BJ (cell line): ENCODE measurements around the gene CEP131. TPM values are rescaled to one million over a fixed set of nuclear protein-coding genes. Genes with fewer than 3 reads are reported as not detected.

ENCODE experiments used
- CTCF ChIA-PET: fragments of 350-600 bp; formaldehyde crosslinking; extraction: SDS; loops from one replicate; lab custom pipeline; 2021; ENCODE audit warnings: antibody characterized with exemption, inconsistent platforms; lab: Yijun Ruan, JAX
- POLR2A ChIA-PET: fragments of 300-600 bp; sonication (Branson Sonifier 250); formaldehyde crosslinking; extraction: SDS; loops from one replicate; lab custom pipeline; 2021; ENCODE audit warnings: antibody characterized with exemption; lab: Charles Lee
- DNase-seq: peaks from one replicate; pipeline ENCODE4 v3.0.0-alpha.2; 2011; ENCODE audit warnings: low read depth
- H3K27me3 ChIP-seq: 2 replicates; pipeline ENCODE4 v1.6.0; 2011; ENCODE audit warnings: low read length; ENCODE audit not compliant: control insufficient read depth, insufficient read depth
- H3K36me3 ChIP-seq: 2 replicates; pipeline ENCODE4 v1.5.1; 2011; ENCODE audit warnings: low read length; ENCODE audit not compliant: control insufficient read depth, insufficient read depth
- H3K4me3 ChIP-seq: 2 replicates; pipeline ENCODE4 v1.5.1; 2011; ENCODE audit warnings: low read depth, mild to moderate bottlenecking, control low read depth, low read length
- CTCF ChIP-seq: IDR thresholded peaks from 2 replicates; pipeline ENCODE4 v1.5.1; 2011; ENCODE audit warnings: low read depth, mild to moderate bottlenecking, control low read depth, inconsistent platforms, low read length, moderate library complexity; ENCODE audit not compliant: insufficient read depth
- polyA plus RNA-seq: library from polyadenylated mRNA; depleted of rRNA; stranded (reverse); fragments of >200 nt; gene quantifications from 2 replicates; pipeline ENCODE4 v1.2.3, GENCODE V29; 2011

CEP131 gene
- polyA plus RNA-seq, 1 experiment: 4.9 TPM

- TF ChIP-seq CTCF: no peak
- Histone ChIP-seq H3K36me3 (no peaks in the 10 kb centered on the region; the same call in 1 of the 2 replicates), H3K4me3 (no peak overlapping the region), H3K27me3 (no peaks in the 10 kb centered on the region)
- ChIA-PET CTCF (interaction anchor here (1.7 kb wide), 1 partner anchor 76 kb away, joined by 4 read pairs; no protein-coding TSS in a partner anchor), POLR2A (no interaction called here)
- DNase-seq: no peak
Measured at GRCh38 chr17:81218991-81219390, 3.8 kb downstream of the CEP131 start.

GRCh38 chr17:81218459-81218858 lies 4.3 kb downstream of the CEP131 start:
- H3K4me3 ChIP-seq: no peak overlapping the region
- no peaks in the 10 kb centered on the region for H3K27me3 ChIP-seq
- ChIA-PET CTCF (interaction anchor here (1.7 kb wide), 1 partner anchor 76 kb away, joined by 4 read pairs; no protein-coding TSS in a partner anchor), POLR2A (no interaction called here)
- no peaks in the 10 kb centered on the region; the same call in 1 of the 2 replicates for H3K36me3 ChIP-seq
- TF ChIP-seq CTCF: no peak
- no peak for DNase-seq

GRCh38 chr17:81217491-81217890 lies 5.3 kb downstream of the CEP131 start:
- DNase-seq: no peak
- CTCF ChIA-PET: interaction anchor here (0.6 kb wide), 1 partner anchor 16 kb away, joined by 6 read pairs; no protein-coding TSS in a partner anchor

GRCh38 chr17:81213978-81214377 lies 8.8 kb downstream of the CEP131 start:
- ChIA-PET POLR2A (no interaction called here), CTCF (no interaction called here)
- TF ChIP-seq CTCF: no peak
- H3K36me3 ChIP-seq: no peaks in the 10 kb centered on the region; the same call in 1 of the 2 replicates
- no peaks in the 10 kb centered on the region for H3K27me3 ChIP-seq
- DNase-seq: no peak
- H3K4me3 ChIP-seq: no peak overlapping the region

More at GRCh38 chr17:81217491-81217890, 5.3 kb downstream of the CEP131 start:
- no peaks in the 10 kb centered on the region for H3K27me3 ChIP-seq
- no peak for TF ChIP-seq CTCF
- H3K36me3 ChIP-seq: no peaks in the 10 kb centered on the region; the same call in 1 of the 2 replicates
- POLR2A ChIA-PET: no interaction called here
- no peak overlapping the region for H3K4me3 ChIP-seq

- no peaks in the 10 kb centered on the region; the same call in 1 of the 2 replicates for H3K36me3 ChIP-seq
- POLR2A ChIA-PET: no interaction called here
- H3K4me3 ChIP-seq: no peak overlapping the region
- CTCF ChIA-PET: interaction anchor here (1.5 kb wide), 1 partner anchor 12 kb away, joined by 5 read pairs; no protein-coding TSS in a partner anchor
- H3K27me3 ChIP-seq: no peaks in the 10 kb centered on the region
- no peak for DNase-seq
- no peak for TF ChIP-seq CTCF
Measured at GRCh38 chr17:81212365-81212764, 10.4 kb downstream of the CEP131 start.
